HG02852 (cell line): ENCODE results near the gene RCN1.
A peak's percentile ranks its signal among the peaks of the same experiment; 100 is the strongest.
"Not testable (repeated sequence)": the region's sequence is repeated elsewhere in the genome, so short reads cannot be mapped to it uniquely, and the experiment has no call there.

ENCODE experiments used
- ATAC-seq: cut with Tn5 transposase; IDR thresholded peaks from one replicate; pipeline ENCODE4 v1.9.1; 2021; ENCODE audit warnings: mild to moderate bottlenecking, moderate library complexity; ENCODE audit not compliant: unreplicated experiment

Gene RCN1

GRCh38 chr11:32109592-32109991, 18.7 kb downstream of the RCN1 start:
- ATAC-seq, result no peak

DNA sequence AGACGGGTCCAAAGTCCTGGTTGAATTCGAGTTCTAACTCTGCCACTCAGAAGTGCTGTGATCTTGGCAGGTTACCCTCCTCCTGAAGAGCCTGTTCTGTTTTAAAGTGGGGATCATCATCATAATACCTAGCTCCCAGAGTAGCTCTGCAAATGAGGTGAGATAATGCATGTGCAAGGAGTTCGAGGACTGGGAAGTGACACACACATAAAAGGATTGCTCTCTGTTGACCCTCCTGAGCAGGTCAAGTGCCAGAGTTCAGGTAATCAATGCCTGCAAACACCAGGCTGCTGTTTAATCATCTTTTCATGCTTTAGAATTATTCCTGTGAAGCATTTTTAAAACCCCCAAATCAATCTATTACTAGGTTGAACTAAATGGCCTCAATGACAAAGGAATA, 19.9 kb downstream of the RCN1 start:
- ATAC-seq, result no peak

DNA sequence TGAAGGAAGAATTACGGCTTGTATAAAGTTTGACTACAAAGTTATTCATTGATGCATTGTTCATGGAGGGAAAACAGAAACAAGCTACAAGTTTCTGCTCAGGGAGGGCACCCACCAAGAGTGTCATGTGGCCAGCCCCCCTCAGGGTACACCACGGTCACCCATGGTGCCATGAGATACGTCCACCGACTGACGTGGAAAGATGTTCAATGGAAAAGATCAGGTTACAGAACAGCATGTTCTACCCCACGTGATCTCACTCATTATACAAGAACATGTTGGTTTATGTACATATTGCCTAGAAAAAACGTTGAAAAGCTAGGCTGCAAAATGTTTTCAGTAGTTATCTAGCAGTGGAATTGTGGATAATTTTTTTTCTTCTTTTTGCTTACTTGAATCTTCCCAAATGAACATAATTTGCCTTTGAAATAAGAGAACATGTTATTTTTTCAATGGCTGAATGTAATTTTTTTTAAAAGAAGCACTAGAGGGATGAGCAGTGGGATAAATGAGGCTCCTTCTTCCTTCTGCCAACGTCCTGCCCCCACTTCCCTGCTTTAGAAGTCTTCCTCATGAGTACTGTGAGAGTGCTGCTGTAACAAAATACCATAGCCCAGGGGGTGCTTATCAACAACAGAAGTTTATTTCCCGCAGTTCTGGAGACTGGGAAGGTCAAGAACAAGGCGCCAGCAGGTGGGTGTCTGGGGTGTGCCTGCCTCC, 22.5 kb downstream of the RCN1 start:
- no peak for ATAC-seq

GRCh38 chr11:32113920-32114203, 23.0 kb downstream of the RCN1 start:
- ATAC-seq, result no peak

GRCh38 chr11:32115446-32115845, 24.6 kb downstream of the RCN1 start:
- no peak for ATAC-seq

GRCh38 chr11:32116668-32117067, 25.8 kb downstream of the RCN1 start:
- no peak for ATAC-seq

DNA sequence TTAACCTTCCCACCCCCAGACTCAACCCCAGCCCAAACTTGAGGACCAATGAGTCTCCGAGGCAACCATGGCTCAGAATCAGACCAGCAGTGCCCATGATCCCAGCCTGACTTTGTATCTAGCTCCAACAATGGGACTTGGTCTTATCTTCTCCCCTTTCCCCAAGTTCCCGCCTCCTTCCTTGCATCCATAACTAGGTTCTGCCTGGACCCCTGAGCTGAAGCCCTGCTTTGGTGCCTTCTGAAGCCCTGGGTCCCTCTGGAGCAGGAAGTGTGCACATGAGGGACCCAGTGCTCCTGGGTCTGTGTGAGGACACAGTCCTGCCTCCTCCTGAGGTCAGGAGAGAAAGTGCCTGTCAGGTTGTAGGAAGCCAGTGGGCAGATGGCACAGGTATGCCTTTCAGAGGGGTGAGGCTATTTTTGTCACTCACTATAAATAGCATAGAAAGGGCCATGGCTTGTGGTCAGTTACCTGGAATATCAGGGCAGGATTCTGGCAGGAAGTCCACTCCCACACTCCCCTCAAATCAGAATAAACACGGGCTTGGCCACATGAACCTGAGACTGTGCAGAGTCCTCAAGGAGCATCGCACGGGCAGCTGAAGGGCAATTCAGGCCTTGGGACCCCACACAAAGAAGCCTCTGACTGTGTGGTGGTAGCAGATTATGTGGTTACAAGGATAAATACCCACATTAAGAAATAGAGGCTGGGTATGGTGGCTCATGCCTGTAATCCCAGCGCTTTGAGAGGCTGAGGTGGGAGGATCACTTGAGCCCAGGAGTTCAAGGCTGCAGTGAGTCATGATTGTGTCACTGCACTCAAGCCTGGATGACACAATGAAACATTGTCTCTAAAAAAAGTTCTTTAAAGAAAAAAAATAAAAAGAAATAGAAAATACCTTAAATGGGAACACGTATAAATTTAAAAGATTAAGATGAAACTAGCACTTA, 27.4 kb downstream of the RCN1 start:
- no peak for ATAC-seq

- ATAC-seq, result not testable (repeated sequence)
These were observed 28.3 kb downstream of the RCN1 start for GRCh38 chr11:32119139-32119538.

DNA sequence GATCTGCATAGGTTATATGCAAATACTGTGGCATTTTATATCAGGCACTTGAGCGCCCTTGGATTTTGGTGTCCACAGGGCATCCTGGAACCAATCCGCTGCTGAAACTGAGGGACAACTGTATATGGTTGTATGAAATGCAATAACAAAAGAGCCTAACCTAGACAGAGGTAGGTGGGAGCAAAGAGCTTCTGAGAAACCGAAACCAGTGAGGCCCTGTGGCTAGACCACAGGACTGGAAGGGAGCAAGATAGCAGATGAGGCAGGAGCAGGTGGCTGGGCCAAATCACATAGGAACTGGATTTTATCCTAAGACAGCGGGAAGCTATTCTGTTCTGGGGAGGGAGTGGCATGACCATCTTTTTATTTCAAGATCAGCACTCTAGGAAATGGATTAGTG, 30.1 kb downstream of the RCN1 start:
- peak; percentile 75 for ATAC-seq

- no peak for ATAC-seq
These were observed 31.3 kb downstream of the RCN1 start for GRCh38 chr11:32122200-32122599.

GRCh38 chr11:32131321-32131720, 40.4 kb downstream of the RCN1 start:
- no peak for ATAC-seq

GRCh38 chr11:32136657-32137056, 45.8 kb downstream of the RCN1 start:
- ATAC-seq, result no peak

GRCh38 chr11:32137263-32137662, 46.4 kb downstream of the RCN1 start:
- no peak for ATAC-seq

- peak; percentile 79 for ATAC-seq
These were observed 47.0 kb downstream of the RCN1 start for GRCh38 chr11:32137869-32138268.

- no peak for ATAC-seq
These were observed 48.0 kb downstream of the RCN1 start for GRCh38 chr11:32138902-32139301.

DNA sequence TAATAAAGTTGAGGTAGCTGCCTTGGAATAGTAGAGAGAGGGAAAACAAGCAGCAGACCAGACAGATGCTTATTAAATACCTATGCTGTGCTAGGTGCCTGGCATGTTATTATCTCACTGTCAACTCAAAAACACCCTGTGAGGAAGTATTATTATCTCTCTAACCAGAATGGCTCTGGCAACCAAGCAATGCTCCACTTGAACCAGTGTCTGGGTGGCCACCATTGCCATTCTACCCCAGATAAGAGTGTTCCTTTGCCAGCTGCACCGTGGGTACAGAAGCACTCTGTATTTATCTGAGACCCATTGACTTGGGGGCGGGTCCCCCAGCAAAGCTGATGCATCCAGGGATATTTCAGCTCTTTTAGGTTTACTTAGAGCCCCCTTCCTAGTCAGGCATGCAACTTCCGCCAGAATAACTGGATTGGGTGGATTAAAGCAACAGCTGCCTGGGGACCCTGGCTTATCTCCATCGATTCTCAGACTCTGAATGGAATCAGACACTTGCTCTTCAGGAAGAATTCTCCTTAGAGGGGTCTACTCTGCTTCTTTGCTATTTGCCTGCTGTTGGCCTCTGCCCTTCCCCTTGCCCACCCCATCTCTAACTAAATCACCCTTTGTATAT, 49.1 kb downstream of the RCN1 start:
- ATAC-seq, result no peak

- ATAC-seq, result no peak
These were observed 51.1 kb downstream of the RCN1 start for GRCh38 chr11:32141745-32142546.

DNA sequence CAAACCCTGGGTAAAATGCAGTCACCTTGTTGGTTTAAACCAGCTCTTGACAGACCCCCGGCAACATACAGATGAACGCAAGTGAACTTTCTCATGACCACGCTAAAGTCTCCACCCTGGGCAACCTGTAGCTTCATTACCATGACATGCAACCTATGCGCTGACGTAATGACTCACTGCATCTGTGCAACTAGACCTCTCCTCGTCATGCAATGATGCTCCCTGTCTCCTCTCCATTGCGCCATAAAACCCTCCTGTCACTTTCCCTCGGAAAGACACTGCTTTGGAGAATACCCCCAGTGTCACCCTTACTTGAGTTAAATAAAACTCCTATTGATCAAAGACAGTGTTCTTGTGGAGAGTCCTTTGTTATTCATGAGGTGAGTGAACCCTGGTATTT, 52.5 kb downstream of the RCN1 start:
- ATAC-seq, result no peak

DNA sequence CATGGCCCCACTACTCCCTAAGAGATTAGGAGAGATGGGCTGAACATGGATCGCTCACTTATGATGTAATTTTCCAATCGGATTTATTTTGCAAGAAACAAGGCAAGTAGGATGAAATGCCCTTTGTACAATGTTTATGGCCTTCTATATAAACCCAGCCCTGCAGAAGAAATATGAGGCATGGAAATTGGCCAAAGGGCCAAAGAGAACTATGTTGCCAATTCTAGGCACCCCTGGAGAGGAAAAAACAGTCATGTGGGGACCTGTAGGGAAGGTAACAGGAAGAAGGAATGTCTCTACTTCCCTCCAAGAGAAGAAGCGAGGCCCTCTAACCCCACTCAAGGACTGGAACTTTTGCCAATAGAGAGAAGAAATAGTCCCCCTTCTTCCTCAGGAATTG, 54.4 kb downstream of the RCN1 start:
- ATAC-seq, result no peak

GRCh38 chr11:32148895-32149294, 58.0 kb downstream of the RCN1 start:
- no peak for ATAC-seq

DNA sequence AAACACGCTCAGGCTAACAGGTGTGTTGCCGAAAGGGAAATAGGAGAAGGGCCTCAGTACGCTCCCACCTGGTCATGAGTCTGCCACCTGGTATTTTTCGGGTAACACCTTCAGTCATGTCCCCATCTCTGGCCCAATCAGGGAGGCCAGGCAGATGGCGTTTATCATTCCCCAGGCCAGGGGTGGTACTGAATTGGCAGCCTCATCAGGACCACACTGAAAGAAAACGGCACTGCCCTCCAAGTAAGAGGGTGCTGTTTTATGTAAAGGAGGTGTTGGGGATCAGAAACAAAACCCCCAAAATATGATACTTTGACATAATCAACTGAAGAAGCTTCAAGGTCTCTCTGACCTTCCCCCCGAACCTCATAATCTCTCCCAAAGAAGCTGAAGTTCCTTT, 58.9 kb downstream of the RCN1 start:
- no peak for ATAC-seq
